GM19467 (cell line): ENCODE data around the gene ZNF416.

Experiments
- ATAC-seq: cut with Tn5 transposase; IDR thresholded peaks from one replicate; pipeline ENCODE4 v1.9.1; 2021; ENCODE audit warnings: mild to moderate bottlenecking, moderate library complexity; ENCODE audit not compliant: unreplicated experiment

Gene ZNF416

GRCh38 chr19:57578487-57579205 lies at the start of gene ZNF416:
Gene ZNF416 (minus strand): TSS chr19:57578911. CDS start chr19:57578704, 207 bp downstream.
- ATAC-seq: peak; percentile 88

- ATAC-seq: no peak
These were observed 44.4 kb upstream of the ZNF416 start for GRCh38 chr19:57623091-57623490.

GRCh38 chr19:57620673-57621348 lies 42.1 kb upstream of the ZNF416 start:
- ATAC-seq: no peak

GRCh38 chr19:57615346-57615745 lies 36.6 kb upstream of the ZNF416 start:
- ATAC-seq: no peak

GRCh38 chr19:57613941-57614743 lies 35.4 kb upstream of the ZNF416 start, which contains the start of gene ZNF134:
Gene ZNF134 (plus strand): TSS chr19:57614242. CDS start chr19:57619469, 5,227 bp downstream.
- peak; percentile 94 for ATAC-seq

- ATAC-seq: no peak
These were observed 32.4 kb upstream of the ZNF416 start for GRCh38 chr19:57611113-57611512.

- no peak for ATAC-seq
These were observed 28.2 kb upstream of the ZNF416 start for GRCh38 chr19:57606931-57607330.

GRCh38 chr19:57599761-57600383 lies 21.2 kb upstream of the ZNF416 start, which contains the start of gene ZNF530:
Gene ZNF530 (plus strand): TSS chr19:57599885. CDS start chr19:57604346, 4,461 bp downstream.
- ATAC-seq: peak; percentile 93

- no peak for ATAC-seq
These were observed 20.7 kb upstream of the ZNF416 start for GRCh38 chr19:57599377-57599760.

- ATAC-seq: no peak
These were observed 8.8 kb upstream of the ZNF416 start for GRCh38 chr19:57587529-57587928.

- peak; percentile 69 for ATAC-seq
These were observed 5.1 kb upstream of the ZNF416 start, which contains the start of gene ZIK1 for GRCh38 chr19:57583521-57584416. Gene ZIK1 (plus strand): TSS chr19:57584145. CDS start chr19:57584357, 212 bp downstream.

GRCh38 chr19:57583104-57583520 lies 4.4 kb upstream of the ZNF416 start:
- no peak for ATAC-seq

GRCh38 chr19:57576661-57577060 lies 2.0 kb downstream of the ZNF416 start:
- no peak for ATAC-seq

- no peak for ATAC-seq
These were observed 6.2 kb downstream of the ZNF416 start for GRCh38 chr19:57572415-57572947.

GRCh38 chr19:57570707-57571106 lies 8.0 kb downstream of the ZNF416 start:
- ATAC-seq: no peak

- no peak for ATAC-seq
These were observed 12.1 kb downstream of the ZNF416 start for GRCh38 chr19:57566396-57567265.

- no peak for ATAC-seq
These were observed 15.2 kb downstream of the ZNF416 start for GRCh38 chr19:57563547-57563946.

- no peak for ATAC-seq
These were observed 18.6 kb downstream of the ZNF416 start for GRCh38 chr19:57560049-57560491.
